Measurements from ENCODE around the gene SLC1A7. TPM values are rescaled to one million over a fixed set of nuclear protein-coding genes. Genes with fewer than 3 reads are reported as not detected.

Gene SLC1A7
- total RNA-seq, 2 experiments from 2014 or later = not detected

DNA sequence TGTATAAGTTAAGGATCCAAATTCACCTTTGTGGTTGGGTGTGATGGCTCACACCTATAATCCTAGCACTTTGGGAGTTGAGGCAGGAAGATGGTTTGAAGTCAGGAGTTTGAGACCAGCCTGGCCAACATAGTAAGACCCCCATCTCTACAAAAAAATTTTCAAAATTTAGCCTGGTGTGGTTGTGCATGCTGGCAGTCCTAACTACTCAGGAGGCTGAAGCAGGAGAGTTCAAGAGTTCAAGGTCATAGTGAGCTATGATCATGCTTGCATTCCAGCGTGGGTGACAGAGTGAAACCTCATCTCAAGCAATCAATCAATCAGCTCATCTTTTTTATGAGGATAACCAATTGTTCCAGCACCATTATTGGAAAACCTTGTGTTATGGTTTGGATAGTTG lies 16.5 kb upstream of the SLC1A7 start:
- H3K4me1 Mint-ChIP-seq = no peaks in the 10 kb centered on the region
- DNase-seq (no peak), ATAC-seq (no peak)
- no peaks in the 10 kb centered on the region for H3K36me3 Mint-ChIP-seq (ENCODE audit: low read depth)
- no peak overlapping the region for H3K27ac Mint-ChIP-seq
- no peaks in the 10 kb centered on the region for H3K9me3 Mint-ChIP-seq (ENCODE audit: low read depth)
- POLR2A ChIA-PET = no interaction called here
- H3K4me3 Mint-ChIP-seq = no peak overlapping the region
- CTCF ChIA-PET = interaction anchor here (2.7 kb wide), 1 partner anchor 23 kb away, joined by 10 read pairs; no protein-coding TSS in a partner anchor
- intact Hi-C loops (cut with DNase I, micrococcal nuclease) = no loop called here
- H3K27me3 Mint-ChIP-seq = peaks cover 2% of the 10 kb centered on the region

DNA sequence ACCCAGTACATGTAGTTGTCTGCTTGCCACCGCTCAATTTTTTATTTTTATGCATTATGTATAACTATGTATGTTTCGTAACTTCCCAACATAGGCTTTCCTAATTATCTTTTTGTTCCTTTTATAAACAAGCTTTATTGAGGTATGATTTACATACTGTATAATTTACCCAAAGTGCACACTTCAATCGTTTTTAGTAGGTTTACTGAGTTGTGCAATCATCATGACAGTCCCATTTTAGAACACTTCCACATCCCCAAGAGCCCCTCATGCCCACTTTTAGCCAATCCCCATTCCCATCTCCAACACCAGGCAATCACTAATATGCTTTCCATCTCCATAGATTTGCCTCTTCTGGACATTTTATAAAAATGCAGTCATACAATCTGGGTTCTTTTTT lies 14.3 kb upstream of the SLC1A7 start:
- ChIA-PET CTCF (interaction anchor here (0.6 kb wide), 1 partner anchor 606 kb away, joined by 3 read pairs; no protein-coding TSS in a partner anchor), POLR2A (no interaction called here)
- H3K27ac Mint-ChIP-seq = no peak overlapping the region
- ATAC-seq (no peak), DNase-seq (no peak)
- no peaks in the 10 kb centered on the region for H3K4me1 Mint-ChIP-seq
- no peak overlapping the region for H3K4me3 Mint-ChIP-seq
- H3K36me3 Mint-ChIP-seq (ENCODE audit: low read depth) = no peaks in the 10 kb centered on the region
- H3K27me3 Mint-ChIP-seq = peaks cover 2% of the 10 kb centered on the region
- H3K9me3 Mint-ChIP-seq (ENCODE audit: low read depth) = no peaks in the 10 kb centered on the region
- intact Hi-C loops (cut with DNase I, micrococcal nuclease) = no loop called here

DNA sequence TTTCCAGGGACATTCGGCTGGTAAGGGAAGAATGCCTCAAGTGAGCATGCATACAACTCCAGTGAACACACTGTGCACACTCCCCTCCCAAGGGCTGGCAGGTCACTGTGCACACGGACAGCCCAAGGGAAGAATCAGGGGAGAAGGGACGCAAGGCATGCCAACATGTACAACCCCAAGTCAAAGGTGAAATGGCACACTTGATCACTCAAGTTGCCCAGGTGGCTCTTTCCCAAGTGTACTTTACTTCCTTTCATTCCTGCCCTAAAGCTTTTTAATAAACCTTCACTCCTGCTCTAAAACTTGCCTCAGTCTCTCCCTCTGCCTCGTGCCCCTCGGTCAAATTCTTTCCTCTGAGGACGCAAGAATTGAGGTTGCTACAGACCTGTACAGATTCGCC lies 13.5 kb upstream of the SLC1A7 start:
- intact Hi-C loops (cut with DNase I, micrococcal nuclease) = no loop called here
- ChIA-PET CTCF (interaction anchor here (0.7 kb wide), 1 partner anchor 96 kb away, joined by 4 read pairs; no protein-coding TSS in a partner anchor), POLR2A (no interaction called here)
- Mint-ChIP-seq H3K27me3 (peaks cover 2% of the 10 kb centered on the region), H3K4me3 (no peak overlapping the region), H3K36me3 (ENCODE audit: low read depth) (no peaks in the 10 kb centered on the region), H3K4me1 (no peaks in the 10 kb centered on the region), H3K27ac (no peak overlapping the region), H3K9me3 (ENCODE audit: low read depth) (no peaks in the 10 kb centered on the region)
- no peak for DNase-seq
- no peak for ATAC-seq

DNA sequence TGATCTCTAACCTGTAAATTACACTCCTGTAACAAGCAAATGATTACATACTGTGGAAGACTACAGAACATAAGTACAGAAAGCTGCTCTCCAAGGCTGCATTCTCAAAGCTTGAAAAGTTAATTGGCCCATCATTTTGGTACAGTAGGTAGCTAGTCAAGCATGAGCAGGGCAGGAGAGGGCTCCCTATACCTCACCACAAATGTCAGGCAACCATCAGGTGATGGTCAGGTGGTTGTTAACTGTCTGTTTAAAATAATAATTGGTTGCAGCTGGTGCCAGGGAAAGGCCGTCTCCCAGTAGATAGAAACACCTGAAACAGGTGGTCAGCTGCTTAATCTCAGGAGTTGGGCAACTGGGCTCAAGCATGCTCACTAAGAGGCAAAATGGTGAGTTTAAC lies 13.1 kb upstream of the SLC1A7 start:
- CTCF ChIA-PET = interaction anchor here (0.7 kb wide), 1 partner anchor 95 kb away, joined by 4 read pairs; no protein-coding TSS in a partner anchor
- no peaks in the 10 kb centered on the region for H3K36me3 Mint-ChIP-seq (ENCODE audit: low read depth)
- ATAC-seq (no peak), DNase-seq (no peak)
- intact Hi-C loops (cut with DNase I, micrococcal nuclease) = no loop called here
- H3K27ac Mint-ChIP-seq = no peak overlapping the region
- H3K27me3 Mint-ChIP-seq = peaks cover 2% of the 10 kb centered on the region
- H3K4me3 Mint-ChIP-seq = no peak overlapping the region
- no peaks in the 10 kb centered on the region for H3K4me1 Mint-ChIP-seq
- POLR2A ChIA-PET = interaction anchor here (1.0 kb wide), 1 partner anchor 8 kb away, joined by 3 read pairs; no protein-coding TSS in a partner anchor
- H3K9me3 Mint-ChIP-seq (ENCODE audit: low read depth) = no peaks in the 10 kb centered on the region

DNA sequence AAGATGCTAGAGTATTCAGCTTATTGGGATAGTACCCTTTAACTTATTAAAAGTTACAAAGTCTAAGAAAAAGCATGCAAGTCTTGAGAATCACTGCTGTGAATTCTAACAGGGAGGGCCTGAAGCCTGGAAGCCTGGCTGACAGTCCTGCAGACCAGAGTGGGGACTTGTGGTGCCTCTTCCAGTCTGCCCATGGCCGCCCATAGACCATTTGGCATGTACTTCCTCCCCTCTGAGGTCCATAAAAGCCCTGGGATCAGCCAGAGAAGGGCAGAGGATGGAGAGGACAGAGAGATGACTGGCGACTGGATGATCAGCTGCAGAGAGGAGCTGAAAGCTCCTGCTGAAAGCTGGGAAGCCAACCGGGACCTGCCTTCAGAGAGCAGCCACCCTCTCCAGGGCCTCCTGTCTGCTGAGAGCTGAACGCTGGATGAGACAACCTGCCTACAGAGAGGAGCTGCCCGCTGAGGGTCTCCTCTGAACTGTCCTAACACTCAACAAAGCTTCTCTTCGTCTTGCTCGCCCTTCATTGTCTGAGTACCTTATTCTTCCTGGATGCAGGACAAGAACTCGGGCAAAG lies 12.5 kb upstream of the SLC1A7 start:
- H3K9me3 Mint-ChIP-seq (ENCODE audit: low read depth) = no peaks in the 10 kb centered on the region
- ChIA-PET CTCF (interaction anchor here (0.6 to 0.7 kb wide), 2 partner anchors 17 to 95 kb away, joined by 3 to 4 read pairs; no protein-coding TSS in a partner anchor), POLR2A (interaction anchor here (1.0 kb wide), 1 partner anchor 8 kb away, joined by 3 read pairs; no protein-coding TSS in a partner anchor)
- no peaks in the 10 kb centered on the region for H3K4me1 Mint-ChIP-seq
- peaks cover 2% of the 10 kb centered on the region for H3K27me3 Mint-ChIP-seq
- intact Hi-C loops (cut with DNase I, micrococcal nuclease) = no loop called here
- H3K4me3 Mint-ChIP-seq = no peak overlapping the region
- no peak for ATAC-seq
- no peaks in the 10 kb centered on the region for H3K36me3 Mint-ChIP-seq (ENCODE audit: low read depth)
- H3K27ac Mint-ChIP-seq = no peak overlapping the region
- DNase-seq = no peak

DNA sequence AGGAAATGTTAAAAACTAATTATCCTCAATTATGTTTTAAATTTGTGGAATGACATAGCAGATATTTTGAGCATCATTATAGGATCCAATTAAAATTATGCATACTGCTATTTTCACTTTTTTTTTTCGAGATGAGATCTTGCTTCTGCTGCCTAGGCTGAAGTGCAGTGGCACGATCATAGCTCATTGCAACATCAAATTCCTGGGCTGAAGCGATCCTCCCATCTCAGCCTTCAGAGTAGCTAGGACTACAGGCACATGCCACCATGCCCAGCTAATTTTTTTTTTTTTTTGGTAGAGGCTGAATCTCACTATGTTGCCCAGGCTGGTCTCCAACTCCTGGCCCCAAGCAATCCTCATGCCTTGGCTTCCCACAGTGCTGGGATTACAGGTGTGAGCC lies 11.3 kb upstream of the SLC1A7 start:
- H3K36me3 Mint-ChIP-seq (ENCODE audit: low read depth) = no peaks in the 10 kb centered on the region
- intact Hi-C loops (cut with DNase I, micrococcal nuclease) = no loop called here
- ChIA-PET POLR2A (no interaction called here), CTCF (interaction anchor here (1.0 kb wide), 1 partner anchor 28 kb away, joined by 3 read pairs; no protein-coding TSS in a partner anchor)
- ATAC-seq (no peak), DNase-seq (no peak)
- H3K9me3 Mint-ChIP-seq (ENCODE audit: low read depth) = no peaks in the 10 kb centered on the region
- no peaks in the 10 kb centered on the region for H3K4me1 Mint-ChIP-seq
- H3K27me3 Mint-ChIP-seq = peaks cover 2% of the 10 kb centered on the region
- H3K4me3 Mint-ChIP-seq = no peak overlapping the region
- H3K27ac Mint-ChIP-seq = no peak overlapping the region

DNA sequence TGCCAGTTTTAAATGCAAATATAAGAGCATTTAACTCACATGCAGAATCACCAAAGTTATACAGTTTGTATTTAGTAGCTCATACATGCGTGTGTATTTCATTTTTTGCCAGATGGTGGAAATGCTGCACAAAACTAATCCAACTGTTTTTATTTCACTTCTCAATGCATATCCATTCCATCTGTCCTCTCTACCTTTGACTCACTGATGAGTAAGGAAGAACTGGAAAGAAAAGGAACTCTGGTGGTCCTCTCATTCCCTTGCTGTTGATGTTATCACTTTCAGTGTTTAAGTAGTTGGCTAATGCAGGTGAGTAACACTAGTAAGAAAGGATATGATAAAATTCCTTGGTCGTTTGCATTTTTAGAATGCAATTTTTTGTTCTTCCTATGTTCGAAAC lies 5.7 kb upstream of the SLC1A7 start:
- Mint-ChIP-seq H3K36me3 (ENCODE audit: low read depth) (no peaks in the 10 kb centered on the region), H3K27me3 (no peaks in the 10 kb centered on the region), H3K4me3 (no peak overlapping the region), H3K27ac (no peak overlapping the region), H3K9me3 (ENCODE audit: low read depth) (no peaks in the 10 kb centered on the region), H3K4me1 (no peaks in the 10 kb centered on the region)
- ChIA-PET CTCF (interaction anchor here (1.1 kb wide), 1 partner anchor 10 kb away, joined by 3 read pairs; no protein-coding TSS in a partner anchor), POLR2A (interaction anchor here (0.5 kb wide), 1 partner anchor 158 kb away, joined by 3 read pairs; no protein-coding TSS in a partner anchor)
- ATAC-seq (no peak), DNase-seq (no peak)
- intact Hi-C loops (cut with DNase I, micrococcal nuclease) = no loop called here

DNA sequence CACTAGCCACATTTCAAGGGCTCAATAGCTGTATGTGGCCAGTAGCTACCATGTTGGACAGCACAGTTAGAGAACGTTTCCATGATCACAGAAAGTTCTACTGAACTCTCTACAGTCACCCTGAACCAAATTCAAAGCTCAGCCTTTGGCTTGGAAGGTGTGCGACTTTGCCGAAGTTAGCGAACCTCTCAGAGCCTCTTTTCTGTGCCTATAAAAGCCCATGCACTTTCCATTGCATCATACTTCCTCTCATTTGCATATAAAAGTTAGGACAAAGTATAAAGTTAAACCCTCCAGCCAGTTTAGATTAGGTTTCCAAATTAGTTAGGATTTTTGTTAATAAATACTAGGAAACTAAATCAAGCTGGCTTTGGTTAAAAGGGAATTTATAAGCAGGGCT lies 4.7 kb upstream of the SLC1A7 start:
- Mint-ChIP-seq H3K27ac (no peak overlapping the region), H3K4me1 (no peaks in the 10 kb centered on the region), H3K36me3 (ENCODE audit: low read depth) (no peaks in the 10 kb centered on the region), H3K27me3 (no peaks in the 10 kb centered on the region), H3K9me3 (ENCODE audit: low read depth) (no peaks in the 10 kb centered on the region), H3K4me3 (no peak overlapping the region)
- DNase-seq = no peak
- ChIA-PET CTCF (interaction anchor here (1.1 kb wide), 1 partner anchor 9 kb away, joined by 3 read pairs; no protein-coding TSS in a partner anchor), POLR2A (interaction anchor here (0.7 kb wide), 1 partner anchor 8 kb away, joined by 3 read pairs; no protein-coding TSS in a partner anchor)
- intact Hi-C loops (cut with DNase I, micrococcal nuclease) = no loop called here
- ATAC-seq = no peak

DNA sequence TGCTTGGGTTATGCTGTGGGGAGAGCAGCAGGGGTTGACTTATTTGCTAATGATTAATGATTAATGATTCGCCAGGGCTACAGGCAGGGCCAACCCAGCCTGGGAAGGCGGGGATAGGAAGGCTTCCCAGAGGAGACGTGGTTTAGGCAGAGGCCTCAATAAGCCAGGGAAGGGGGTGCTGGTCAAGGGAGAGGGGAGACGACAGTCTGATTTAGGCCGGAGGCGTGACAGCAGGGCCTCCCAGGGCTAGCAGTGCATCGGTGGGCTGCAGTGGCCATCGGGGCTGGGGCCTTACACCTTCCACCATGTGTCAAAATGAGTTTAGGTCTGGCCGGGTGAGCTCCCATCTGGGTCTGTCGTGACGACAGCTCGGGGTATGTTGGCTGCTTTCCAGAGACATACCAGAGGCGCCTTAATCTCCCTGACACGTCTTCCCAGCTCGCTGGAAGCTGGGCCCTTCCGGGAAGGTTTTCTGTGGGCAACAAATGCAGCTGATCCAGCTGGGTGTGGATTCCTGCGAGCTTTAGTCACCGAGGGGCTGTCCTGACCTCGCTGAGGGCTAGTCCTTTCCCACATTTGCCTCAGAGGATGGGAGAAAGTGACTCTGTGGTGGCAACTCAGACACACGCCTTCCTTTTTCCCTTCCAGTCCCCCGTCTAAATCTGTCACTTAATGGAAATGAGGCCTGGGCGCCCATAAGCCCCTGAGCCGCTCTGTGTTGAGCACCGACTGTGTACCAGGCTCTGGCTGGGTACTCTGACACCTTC lies 3.7 kb upstream of the SLC1A7 start:
- POLR2A ChIA-PET = no interaction called here
- Mint-ChIP-seq H3K4me1 (no peaks in the 10 kb centered on the region), H3K4me3 (no peak overlapping the region), H3K36me3 (ENCODE audit: low read depth) (no peaks in the 10 kb centered on the region), H3K27ac (no peak overlapping the region), H3K27me3 (no peaks in the 10 kb centered on the region), H3K9me3 (ENCODE audit: low read depth) (no peaks in the 10 kb centered on the region)
- DNase-seq (no peak), ATAC-seq (no peak)
- intact Hi-C loops (cut with DNase I, micrococcal nuclease) = no loop called here
- CTCF ChIA-PET = no interaction called here

DNA sequence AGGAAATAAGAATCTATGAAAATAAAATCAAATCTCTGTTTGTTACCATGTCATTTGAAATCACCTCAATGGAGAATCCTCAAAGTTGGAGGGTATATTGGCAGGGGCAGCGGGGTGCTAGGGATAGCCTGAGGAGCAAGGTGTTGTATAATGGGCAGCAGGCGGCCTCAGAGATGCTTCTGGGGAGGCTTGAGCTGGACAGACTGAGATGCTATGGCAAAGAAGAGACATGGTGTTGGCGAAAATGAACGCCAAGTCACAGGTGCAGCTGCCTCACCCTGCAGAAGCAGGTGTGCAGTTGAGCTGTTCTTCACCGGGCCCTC lies 3.1 kb upstream of the SLC1A7 start:
- H3K27ac Mint-ChIP-seq = no peak overlapping the region
- CTCF ChIA-PET = no interaction called here
- intact Hi-C loops (cut with DNase I, micrococcal nuclease) = no loop called here

DNA sequence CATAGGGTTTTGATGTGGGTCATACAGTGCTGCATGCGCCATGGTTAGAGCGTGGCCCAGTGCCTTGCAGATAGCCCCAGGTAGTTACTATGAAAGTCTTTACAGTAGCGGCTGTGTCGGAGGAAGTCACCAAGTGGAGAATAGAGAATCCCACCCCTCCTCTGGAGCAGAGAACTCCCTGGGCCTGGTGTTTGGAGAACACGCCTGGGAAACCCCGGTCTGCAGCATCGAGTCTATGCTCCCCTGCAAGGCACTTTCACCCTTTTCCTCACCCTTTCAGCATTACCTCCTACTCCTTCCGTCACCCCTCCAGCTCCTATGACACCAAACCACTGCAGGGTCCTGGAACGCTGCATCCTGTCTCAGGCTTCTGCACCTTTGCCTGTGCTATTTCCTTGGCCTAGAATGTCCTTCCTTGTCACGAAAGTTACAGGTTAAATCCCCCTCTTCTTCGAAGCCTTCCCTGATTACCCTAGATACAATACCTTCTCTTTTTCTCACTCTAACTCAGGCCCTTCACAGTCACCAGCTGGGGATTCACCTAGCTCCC lies 2.7 kb upstream of the SLC1A7 start:
- POLR2A ChIA-PET = no interaction called here
- intact Hi-C loops (cut with DNase I, micrococcal nuclease) = no loop called here
- no peak for ATAC-seq
- Mint-ChIP-seq H3K4me1 (no peaks in the 10 kb centered on the region), H3K4me3 (no peak overlapping the region), H3K27me3 (no peaks in the 10 kb centered on the region), H3K36me3 (ENCODE audit: low read depth) (no peaks in the 10 kb centered on the region), H3K9me3 (ENCODE audit: low read depth) (no peaks in the 10 kb centered on the region), H3K27ac (no peak overlapping the region)
- DNase-seq = no peak
- CTCF ChIA-PET = interaction anchor here (2.5 kb wide), 1 partner anchor 37 kb away, joined by 8 read pairs; no protein-coding TSS in a partner anchor

More for the DNA sequence above, 3.1 kb upstream of the SLC1A7 start:
- H3K4me1 Mint-ChIP-seq = no peaks in the 10 kb centered on the region
- no peaks in the 10 kb centered on the region for H3K27me3 Mint-ChIP-seq
- H3K9me3 Mint-ChIP-seq (ENCODE audit: low read depth) = no peaks in the 10 kb centered on the region
- POLR2A ChIA-PET = no interaction called here
- H3K36me3 Mint-ChIP-seq (ENCODE audit: low read depth) = no peaks in the 10 kb centered on the region
- ATAC-seq (no peak), DNase-seq (no peak)
- H3K4me3 Mint-ChIP-seq = no peak overlapping the region

DNA sequence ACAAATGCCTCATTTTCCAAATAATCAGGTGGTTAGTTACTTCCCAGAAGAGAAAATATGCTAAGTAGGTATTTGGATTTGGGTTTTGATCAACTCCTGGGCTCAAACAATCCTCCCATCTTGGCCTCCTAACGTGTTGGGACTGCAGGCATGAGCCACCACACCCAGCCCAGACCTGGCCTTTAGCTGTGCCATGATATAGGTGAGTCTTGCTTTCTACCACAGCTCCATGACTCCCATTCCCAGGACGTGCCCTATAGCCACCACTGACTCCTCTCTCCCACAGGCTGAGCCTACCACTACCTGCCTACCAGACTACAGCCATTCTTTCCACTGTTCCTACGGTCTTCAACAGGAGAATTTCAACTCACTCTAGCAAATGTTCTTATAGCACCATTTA lies 1.8 kb upstream of the SLC1A7 start:
- DNase-seq = no peak
- intact Hi-C loops (cut with DNase I, micrococcal nuclease) = no loop called here
- H3K4me1 Mint-ChIP-seq = no peaks in the 10 kb centered on the region
- ATAC-seq = no peak
- CTCF ChIA-PET = interaction anchor here (2.5 kb wide), 1 partner anchor 38 kb away, joined by 8 read pairs; no protein-coding TSS in a partner anchor
- POLR2A ChIA-PET = no interaction called here
- H3K4me3 Mint-ChIP-seq = no peak overlapping the region
- no peaks in the 10 kb centered on the region for H3K9me3 Mint-ChIP-seq (ENCODE audit: low read depth)
- no peaks in the 10 kb centered on the region for H3K27me3 Mint-ChIP-seq
- no peaks in the 10 kb centered on the region for H3K36me3 Mint-ChIP-seq (ENCODE audit: low read depth)
- no peak overlapping the region for H3K27ac Mint-ChIP-seq
